DMS 273 (cell line): ENCODE measurements around the gene CIDEC.

Experiments
- DNase-seq: peaks from one replicate; lab custom pipeline; 2025; ENCODE audit not compliant: unreplicated experiment; lab: John Stamatoyannopoulos, UW

The CIDEC gene, protein sequence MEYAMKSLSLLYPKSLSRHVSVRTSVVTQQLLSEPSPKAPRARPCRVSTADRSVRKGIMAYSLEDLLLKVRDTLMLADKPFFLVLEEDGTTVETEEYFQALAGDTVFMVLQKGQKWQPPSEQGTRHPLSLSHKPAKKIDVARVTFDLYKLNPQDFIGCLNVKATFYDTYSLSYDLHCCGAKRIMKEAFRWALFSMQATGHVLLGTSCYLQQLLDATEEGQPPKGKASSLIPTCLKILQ

DNA sequence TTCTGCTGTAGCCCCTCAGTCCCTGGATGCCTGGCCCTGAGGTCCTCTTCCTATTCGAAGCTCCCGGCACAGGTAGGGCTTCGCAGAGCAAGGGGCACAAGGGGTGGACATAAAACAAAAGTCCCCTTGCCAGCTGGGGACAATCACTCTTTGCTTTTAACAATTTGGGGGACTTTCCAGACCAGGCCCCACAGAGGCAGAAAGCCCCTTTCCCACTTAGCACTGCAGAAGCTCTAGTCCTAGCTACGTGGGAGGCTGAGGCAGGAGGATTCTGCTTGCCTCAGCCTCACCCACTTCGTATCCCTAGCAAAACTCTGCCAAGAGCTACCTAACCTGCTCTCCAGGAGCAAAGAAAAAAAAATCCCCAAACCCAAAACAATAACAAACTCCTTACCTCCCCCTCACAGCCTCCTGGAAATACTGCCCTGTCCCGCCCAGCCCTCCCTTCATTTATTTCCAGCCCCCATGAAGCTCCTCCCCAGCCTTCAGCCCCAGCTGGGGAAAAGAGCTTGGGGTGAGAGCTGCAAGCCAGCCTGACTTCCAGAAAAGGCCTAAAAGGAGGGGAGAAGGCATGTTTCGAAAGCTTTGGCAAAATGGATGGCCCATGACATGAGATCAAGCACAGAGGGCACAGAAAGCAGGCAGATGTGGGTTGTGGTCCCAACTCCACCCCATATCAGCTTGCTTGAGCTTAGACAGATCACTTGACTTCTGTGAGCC lies at the start of gene CIDEC:
CIDEC (minus strand) TSS at position 424 of the 720 bp plus-strand sequence. CDS start 1,767 bp downstream, outside the sequence.
- no peak for DNase-seq

DNA sequence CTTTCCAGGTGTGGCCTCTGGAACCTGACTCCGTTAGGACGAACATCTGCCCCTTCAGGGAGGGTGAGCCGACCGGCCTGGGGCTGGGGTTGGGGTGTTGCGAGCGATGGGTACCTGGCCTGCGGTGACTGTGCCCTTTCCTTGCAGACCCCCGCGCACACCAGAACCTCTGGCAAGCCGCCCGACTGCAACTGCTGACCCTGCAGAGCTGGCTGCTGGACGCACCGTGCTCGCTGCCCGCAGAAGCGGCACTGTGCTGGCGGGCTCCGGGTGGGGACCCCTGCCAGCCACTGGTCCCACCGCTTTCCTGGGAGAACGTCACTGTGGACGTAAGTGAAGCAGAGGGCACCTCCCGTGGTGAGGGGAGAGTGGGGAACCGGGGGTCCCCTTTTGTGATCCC lies 48.1 kb upstream of the CIDEC start:
- no peak for DNase-seq

DNA sequence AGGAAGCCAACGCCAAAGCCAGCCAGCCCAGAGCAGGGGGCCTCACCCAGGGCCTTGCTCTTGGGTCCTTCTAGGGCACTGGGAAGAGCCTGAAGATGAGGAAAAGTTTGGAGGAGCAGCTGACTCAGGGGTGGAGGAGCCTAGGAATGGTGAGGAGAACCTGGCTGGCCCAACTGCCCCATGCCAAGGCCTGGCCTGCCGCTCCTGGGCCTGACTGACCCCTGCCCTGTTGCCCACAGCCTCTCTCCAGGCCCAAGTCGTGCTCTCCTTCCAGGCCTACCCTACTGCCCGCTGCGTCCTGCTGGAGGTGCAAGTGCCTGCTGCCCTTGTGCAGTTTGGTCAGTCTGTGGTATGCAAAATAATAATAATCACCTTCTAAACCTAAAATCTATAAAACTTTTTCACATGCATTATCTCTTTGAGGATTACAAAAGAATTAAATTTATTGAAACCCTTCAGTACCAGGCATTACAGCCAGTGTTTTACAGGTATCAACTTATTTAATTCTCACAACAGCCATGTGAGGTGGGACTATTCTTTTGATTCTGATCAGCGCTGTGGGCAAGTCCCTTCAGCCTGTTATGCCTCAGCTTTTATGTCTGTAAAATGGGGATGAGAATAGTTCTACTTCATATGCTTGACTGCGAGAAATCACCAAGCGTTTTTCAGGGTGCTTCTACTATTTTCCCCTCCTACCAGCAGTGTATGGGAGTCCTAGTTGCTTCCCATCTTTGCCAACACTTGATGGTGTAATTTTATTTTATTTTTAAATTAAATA lies 38.4 kb upstream of the CIDEC start:
- no peak for DNase-seq

DNA sequence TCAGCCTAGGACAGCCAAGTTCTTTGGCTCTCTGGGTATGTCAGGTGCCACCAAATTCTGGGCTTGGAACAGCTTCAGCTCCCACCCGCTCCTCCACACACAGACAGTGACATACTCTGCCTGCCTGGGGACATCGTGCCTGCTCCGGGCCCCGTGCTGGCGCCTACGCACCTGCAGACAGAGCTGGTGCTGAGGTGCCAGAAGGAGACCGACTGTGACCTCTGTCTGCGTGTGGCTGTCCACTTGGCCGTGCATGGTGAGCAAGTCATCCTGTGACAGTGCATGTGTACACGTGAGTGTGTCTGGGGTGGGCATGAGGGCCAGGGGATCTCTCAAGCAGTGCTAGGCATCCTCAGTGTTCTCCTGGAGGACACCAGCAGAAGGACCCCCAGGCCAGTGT lies 37.8 kb upstream of the CIDEC start:
- DNase-seq = no peak

DNA sequence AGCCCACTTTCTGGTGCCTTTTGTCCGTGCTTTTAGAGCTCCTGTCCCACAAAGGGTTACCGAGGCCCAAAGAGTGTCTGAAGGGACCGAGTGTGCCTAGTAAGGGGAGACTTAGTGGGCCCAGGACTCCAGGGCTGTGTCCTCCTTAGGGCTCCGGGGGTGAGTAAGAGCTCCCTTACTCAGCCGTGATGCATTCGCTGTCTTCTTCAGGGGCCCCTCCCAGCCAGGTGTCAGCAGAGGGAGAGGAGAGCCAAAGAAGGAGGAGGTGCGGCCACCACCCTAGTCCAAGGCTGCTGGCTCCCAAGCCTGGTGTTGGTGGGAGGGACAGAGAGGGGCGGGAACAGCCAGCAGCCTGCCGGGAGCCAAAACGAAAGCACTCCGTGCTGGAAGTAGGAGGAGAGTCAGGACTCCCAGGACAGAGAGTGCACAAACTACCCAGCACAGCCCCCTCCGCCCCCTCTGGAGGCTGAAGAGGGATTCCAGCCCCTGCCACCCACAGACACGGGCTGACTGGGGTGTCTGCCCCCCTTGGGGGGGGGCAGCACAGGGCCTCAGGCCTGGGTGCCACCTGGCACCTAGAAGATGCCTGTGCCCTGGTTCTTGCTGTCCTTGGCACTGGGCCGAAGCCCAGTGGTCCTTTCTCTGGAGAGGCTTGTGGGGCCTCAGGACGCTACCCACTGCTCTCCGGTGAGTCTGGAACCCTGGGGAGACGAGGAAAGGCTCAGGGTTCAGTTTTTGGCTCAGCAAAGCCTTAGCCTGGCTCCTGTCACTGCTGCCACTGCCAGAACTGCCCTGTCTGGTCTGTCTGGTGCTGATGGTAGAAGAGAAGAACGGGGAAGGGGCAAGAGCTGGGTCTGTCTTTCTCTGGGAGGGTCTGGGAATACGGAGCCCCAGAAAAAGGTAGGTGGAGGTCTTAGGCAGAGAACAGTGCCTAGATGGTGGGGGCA lies 37.0 kb upstream of the CIDEC start, which contains the start of gene IL17RC:
IL17RC (plus strand) TSS at position 365 of the 947 bp plus-strand sequence; CDS start at position 583, 218 bp downstream.
- DNase-seq = peak; percentile 96

DNA sequence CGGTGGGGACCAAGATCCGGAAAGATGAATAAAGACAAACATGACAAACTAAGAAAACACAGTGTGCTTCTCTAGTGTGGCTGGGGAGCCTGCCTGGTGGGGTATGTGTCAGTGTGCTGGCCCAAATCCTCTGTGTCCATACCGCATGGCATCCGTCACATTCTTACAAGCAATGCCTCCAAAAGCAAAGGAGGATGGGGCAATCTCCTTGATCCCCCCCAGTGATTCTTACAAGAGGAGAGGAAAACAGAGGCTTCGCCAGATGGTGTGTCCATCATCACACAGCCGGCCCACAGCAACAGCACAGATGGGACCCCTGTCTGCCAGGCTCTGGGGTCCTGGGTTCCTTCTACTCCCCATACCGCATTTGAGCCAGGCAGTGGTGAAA lies 36.3 kb upstream of the CIDEC start:
- peak; percentile 87 for DNase-seq

DNA sequence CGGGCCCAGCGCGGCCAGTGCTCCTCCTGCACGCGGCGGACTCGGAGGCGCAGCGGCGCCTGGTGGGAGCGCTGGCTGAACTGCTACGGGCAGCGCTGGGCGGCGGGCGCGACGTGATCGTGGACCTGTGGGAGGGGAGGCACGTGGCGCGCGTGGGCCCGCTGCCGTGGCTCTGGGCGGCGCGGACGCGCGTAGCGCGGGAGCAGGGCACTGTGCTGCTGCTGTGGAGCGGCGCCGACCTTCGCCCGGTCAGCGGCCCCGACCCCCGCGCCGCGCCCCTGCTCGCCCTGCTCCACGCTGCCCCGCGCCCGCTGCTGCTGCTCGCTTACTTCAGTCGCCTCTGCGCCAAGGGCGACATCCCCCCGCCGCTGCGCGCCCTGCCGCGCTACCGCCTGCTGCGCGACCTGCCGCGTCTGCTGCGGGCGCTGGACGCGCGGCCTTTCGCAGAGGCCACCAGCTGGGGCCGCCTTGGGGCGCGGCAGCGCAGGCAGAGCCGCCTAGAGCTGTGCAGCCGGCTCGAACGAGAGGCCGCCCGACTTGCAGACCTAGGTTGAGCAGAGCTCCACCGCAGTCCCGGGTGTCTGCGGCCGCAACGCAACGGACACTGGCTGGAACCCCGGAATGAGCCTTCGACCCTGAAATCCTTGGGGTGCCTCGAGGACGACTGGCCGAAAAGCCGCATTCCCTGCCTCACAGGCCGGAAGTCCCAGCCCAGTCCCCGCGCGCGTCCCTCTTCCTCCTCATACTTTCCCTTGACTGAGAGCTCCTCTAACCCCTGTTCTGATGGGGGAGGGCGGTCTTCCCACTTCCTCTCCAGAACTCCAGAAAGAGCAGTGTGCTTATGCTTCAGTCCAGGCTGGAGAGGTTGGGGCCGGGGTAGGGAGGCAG lies 35.4 kb upstream of the CIDEC start:
- DNase-seq = peak; percentile 71

DNA sequence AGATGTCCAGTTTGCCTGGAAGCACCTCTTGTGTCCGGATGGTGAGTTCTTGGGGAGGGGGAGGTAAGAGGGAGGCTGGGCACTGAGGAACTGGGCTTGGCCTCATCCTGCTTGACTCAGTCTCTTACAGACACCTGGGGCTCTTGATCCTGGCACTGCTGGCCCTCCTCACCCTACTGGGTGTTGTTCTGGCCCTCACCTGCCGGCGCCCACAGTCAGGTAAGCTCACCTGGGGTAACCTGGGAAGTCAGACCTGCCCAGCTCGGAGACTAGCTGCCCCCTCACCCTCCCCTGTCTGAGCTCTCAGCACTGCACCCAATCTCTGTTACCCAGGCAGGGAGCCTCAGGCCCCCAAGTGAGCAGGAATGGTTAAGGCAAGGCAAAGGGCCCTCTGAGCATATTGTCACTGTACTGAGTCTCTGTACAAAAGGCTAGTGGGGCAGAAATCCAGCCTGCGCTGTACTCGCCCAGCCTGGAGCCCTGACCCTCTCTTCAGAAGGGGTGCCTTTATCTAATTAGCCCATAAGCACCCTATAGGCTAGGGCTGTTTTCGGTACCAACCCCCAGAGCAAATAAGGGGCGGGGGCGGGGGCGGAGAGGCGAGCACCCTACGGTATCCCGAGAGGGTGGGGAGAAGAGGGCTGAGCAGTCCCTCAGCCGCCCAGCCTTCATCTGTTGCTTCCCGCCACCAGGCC lies 34.7 kb upstream of the CIDEC start:
- peak; percentile 80 for DNase-seq

DNA sequence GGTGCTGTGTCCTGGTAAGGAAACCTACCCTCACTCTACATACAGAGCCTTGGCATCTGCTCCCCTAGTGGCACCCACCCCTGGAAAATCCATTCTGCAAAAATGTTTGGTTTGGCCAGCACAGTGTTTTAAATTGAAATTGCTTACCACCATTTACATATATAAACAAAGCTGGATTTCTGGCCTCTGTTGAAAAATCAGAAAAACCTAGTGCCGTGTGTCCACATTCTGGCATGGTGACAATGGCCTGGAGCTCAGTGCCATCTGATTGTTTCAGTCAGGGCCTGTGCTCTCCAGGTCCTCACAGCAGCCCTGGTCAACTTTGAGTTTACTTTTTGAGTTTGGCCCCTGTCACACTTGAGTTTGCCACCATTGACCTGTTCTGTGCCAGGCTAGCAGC lies 34.0 kb upstream of the CIDEC start:
- no peak for DNase-seq

DNA sequence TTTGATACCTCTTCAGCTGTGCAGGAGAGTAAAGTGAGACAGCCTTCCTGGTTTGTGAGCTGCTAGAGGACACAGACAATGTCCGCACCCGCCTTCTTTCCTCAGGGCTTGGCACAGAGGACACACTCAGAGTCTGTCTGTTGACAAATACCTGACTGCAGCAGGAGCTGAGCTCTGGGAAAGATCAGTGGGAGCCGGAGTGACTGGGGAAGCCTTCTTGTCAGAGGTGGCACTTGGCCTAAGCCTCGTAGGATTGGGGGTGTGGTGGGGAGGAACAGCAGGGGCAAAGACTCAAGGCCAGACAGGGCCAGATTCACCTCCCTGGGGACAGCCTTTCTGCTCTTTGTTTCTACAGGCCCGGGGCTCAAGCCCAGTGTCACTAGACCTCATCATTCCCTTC lies 33.5 kb upstream of the CIDEC start:
- DNase-seq = no peak

DNA sequence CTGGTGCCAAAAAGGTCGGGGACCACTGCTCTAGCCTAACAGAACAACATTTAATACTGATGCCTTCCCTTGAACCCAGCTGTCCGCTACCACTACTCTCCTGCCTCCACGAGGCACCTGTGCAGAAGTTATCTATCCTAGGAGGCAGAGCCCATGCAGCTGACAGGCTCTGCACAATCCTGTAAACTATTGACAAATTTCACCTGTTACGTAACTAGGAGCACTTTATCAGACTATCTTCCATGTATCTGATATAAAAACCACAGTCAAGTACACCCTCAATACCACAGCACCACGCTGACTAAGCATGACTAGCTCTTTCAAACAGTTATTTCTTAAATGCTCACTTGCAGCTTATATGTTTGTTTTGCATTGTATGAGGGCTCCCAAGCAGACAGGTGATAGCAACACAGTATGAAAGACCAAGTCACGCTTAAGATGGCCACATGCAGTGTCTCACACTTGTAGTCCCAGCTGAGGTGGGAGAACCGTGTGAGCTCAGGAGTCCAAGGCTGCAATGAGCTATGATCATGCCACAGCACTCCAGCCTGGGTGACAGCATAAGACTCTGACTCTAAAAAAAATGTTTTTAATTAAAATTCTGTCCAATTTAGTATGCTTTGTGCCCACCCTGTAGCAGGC lies 32.4 kb upstream of the CIDEC start:
- DNase-seq = no peak

DNA sequence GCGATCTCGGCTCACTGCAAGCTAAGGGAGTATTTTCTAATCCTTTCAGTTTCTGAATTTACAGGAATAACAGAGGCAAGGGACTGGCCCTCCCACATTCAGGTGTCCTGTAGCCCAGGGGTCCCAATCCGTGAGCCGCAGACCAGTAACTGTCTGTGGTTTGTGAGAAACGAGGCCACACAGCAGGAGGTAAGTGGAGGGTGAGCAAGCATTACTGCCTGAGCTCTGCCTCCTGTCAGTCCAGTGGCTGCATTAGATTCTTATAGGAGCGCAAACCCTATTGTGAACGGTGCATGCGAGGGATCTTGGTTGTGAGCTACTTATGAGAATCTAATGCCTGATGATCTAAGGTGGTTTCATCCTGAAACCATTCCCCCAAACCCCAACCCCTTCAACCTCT lies 31.8 kb upstream of the CIDEC start:
- no peak for DNase-seq

DNA sequence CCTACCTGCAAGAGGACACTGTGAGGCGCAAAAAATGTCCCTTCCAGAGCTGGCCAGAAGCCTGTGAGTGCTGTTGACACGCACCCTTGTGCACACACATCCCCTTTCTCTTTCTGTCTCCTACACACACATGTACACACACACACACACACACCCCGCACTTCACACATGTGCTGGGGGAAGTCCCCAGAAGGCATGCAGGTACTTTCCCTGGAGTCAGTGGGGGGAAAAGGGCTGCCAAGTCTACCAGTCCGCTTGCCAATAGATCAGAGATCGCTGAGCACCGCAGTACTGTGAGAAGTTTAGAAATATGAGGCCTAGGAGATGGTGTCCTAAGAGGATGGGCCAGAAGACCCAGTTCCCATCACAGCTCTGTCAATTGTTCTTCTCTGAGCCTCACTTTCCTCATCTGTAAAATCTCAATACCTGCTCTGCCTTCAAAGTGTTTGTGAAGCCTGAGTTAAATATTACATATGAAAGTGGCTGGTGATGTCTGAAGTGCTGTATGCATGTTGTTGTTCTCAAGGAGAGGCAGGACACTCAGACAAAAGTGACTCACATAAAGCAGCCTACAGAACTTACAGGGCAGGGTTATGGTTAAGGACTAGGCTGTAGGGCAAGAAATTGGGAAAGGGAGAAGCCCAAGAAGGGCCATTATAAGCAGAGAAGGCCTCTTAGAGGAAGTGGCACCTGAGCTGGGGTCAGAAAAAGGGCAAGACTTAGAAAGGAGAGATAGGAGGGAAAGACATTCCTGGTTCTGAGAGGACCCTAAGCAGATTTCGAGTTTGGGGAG lies 29.4 kb upstream of the CIDEC start:
- no peak for DNase-seq

DNA sequence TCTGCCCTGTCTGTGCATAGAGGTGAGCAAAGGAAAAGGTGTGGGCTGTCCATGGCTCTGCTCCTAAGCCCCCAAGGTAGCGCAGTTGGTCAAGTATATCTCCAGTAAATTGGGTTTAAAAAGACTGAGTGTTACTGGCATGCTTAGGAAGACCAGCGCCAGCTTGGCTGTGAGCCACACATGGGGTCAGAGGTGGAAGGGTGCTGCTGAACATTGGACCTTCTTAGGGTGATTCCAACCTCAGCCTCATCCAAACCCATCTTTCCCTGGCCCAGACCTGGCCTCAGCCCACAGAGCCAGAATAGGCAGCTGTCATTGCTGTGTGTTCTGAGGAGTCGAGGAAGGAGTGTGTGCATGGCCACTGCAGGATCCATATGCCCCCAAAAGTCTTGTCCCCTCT lies 28.2 kb upstream of the CIDEC start:
- DNase-seq = no peak

DNA sequence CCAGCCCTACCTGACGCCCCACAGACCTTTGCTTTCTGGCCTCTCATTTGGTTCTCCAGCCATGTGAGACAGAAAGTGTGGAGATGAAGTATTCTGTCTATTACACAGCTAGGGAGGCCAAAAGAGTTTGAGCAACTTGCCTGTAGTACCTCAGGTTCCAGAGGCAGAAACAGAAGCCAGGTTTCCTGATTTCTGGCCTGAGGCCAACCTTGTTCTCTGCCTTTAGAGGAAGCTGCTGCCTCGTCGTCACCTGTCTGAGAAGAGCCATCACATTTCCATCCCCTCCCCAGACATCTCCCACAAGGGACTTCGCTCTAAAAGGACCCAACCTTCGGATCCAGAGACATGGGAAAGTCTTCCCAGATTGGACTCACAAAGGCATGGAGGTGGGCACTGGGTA lies 26.4 kb upstream of the CIDEC start:
- no peak for DNase-seq

DNA sequence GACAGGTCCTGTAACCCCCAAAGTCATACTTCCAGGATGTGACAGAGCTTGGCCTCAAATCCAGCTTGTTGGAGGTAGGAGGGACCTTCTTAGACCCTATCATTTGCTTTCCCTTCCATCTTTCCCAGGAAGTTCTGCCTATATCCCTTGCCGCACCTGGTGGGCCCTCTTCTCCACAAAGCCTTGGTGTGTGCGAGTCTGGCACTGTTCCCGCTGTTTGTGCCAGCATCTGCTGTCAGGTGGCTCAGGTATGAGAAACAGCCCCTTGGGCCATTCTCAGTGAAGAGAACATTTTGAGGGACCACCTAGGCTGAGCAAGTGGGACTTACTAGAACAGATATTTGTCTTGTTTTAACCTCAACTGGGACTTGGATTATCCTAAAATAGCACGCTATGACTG lies 23.9 kb upstream of the CIDEC start:
- no peak for DNase-seq

DNA sequence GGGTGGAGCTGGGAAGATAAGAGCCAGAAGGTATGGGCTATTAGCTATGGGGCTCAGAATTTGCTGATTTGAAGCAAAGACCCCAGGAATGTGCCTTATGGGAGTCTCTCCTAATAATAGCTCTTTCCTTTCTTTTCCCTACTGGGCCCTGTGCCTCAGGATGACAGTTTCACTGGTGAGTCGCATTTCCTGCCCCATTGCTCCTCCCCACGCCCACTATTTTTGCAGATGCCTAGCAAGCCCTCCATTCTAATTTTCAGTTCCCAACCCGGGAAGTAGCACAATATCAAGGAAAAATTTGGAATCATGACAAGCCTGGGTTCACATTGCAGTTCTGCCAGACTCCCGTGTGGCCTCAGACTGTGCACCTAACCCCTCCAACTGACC lies 23.2 kb upstream of the CIDEC start:
- DNase-seq = no peak
